Measurements from ENCODE around the gene IGFBP7.

The IGFBP7 gene

DNA sequence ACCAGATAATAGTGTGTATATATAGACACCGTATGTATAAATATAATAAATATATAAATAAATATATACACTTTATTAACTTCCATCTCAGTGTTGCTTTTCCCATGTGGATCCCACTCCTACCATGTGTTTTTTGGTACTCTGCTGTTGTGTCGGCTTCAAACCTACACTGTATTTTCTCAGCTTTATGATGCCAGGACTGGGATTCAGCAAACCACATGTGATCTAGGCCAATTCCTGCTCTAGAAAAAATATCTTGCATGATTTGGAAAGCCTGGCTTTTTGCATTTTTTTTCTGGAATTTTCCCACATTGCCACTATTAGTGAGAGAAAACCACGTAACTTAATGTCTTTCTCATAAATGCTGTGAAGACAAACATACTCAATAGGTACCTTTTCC lies 75.7 kb downstream of the IGFBP7 start:
- DNase-seq: no peak

DNA sequence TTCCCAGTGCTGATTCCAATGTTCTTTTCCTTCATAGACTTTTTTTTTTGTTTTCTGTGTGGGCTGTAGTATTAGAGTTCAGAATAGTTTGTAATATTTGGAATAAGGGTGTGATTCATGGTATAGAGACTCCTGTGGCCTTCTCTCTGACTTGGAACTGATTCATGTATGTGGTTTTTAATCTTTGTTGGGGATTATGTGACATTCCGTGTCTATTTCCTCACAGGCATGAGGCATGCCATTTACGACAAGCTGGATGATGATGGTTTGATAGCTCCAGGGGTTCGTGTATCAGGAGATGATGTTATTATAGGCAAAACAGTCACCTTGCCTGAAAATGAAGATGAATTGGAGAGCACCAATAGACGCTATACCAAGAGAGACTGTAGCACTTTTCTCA lies 87.1 kb downstream of the IGFBP7 start:
- DNase-seq: peak; percentile 83

DNA sequence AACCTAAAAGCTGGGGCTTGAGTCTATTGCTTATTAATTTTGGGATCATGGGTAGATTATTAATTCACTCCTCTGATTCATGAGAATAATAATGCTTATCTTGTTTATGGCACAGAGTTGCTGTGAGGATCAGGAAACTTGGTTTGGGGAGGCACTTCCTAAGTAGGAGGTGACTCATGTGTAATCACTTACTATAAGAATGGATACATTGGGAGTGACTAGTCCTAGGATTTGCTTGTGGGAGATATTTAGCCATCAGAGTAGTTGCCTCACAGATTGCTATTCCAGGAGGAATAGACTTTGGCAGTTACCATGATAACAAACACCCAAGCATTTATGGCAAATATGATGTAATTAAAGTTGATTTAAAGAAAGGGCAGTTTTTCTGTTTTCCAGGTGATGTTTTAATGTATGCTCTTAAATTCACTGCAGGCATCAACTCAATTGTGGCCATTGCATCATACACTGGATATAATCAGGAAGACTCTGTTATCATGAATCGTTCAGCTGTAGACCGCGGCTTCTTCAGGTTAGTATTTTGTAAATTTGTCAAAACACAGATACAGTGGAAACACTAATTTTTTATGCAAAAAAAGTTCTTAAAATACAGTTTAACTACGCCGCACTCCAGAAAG lies 89.6 kb downstream of the IGFBP7 start:
- peak; percentile 90 for DNase-seq

DNA sequence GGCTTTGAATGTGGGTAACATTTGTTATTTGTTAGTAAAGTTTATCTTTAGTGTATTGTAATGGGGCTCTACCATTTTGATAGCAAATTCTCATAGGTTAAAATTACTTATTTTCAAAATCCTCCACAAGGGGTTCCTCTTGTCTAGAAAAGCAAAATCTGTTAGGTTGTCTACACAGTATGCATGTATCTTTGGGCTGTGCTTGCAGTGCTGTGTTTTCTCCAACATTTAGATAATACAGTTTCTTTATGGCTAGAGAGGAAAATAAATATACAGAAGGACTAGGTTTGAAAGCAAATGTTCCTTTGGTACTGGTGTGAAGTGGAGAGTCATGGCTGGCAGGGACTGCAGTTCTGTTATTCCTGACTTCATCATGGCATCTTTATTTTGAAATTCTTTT lies 91.2 kb downstream of the IGFBP7 start:
- DNase-seq: no peak

DNA sequence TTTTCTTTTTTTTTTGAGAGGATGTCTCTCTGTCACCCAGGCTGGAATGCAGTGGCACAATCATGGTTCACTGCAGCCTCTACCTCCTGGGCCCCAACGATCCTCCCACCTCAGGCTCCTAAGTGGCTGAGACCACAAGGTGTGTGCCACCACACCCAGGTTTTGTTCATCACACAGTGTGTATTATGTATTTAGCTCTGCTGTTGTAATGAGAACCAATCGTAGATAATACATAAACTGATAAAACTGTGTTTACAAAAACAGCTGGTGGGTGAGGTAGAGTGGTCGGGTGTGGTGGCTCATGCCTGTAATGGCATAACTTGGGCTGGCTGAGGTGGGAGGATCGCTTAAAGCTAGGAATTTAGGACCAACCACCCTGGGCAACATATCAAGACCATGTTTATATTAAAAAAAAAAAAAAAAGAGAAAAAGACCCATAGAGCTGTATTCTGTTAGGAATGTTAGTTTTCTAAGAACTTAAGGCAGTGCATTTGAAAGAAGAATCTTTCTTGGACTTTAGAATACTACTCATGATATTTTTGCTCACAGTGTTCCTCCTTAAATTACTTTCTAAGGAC lies 96.6 kb downstream of the IGFBP7 start:
- no peak for DNase-seq

DNA sequence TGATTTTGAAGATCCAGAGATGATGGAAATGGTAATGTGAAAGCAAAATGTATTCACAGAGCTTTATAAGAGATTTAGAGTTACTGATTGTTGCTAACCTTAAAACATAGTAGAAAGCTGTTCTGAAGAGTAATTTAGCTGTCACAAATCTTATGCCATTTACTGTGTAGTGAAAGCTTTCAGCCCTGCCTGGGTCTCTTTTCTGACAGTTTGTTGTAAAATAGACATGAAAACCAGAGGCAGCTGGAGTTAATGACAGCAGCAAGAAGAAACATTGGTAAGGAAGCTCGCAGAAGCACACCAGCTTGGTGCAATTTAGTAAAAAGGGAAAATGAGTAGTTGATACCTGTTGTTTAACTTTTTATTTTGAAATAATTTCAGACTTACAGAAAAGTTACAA lies 110.4 kb downstream of the IGFBP7 start:
- DNase-seq: no peak

DNA sequence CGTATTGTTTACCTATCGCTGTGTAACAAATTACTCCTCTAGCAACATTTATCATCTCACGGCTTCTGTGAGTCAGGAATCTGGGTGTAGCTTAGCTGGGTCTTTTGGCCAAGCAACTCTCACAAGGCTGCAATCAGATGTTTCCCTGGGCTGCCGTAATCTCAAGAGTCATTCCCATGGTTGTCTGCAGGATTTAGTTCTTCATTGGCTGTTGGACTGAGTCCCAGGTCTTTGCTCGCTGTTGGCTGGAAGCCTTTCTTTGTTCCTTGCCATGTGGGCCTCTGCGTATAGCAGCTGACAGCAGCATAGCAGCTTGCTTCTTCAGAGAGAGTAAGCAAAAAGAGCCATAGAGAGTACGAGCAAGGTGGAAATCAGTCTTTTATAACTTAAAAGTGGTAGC lies 114.7 kb downstream of the IGFBP7 start:
- peak; percentile 3 for DNase-seq

DNA sequence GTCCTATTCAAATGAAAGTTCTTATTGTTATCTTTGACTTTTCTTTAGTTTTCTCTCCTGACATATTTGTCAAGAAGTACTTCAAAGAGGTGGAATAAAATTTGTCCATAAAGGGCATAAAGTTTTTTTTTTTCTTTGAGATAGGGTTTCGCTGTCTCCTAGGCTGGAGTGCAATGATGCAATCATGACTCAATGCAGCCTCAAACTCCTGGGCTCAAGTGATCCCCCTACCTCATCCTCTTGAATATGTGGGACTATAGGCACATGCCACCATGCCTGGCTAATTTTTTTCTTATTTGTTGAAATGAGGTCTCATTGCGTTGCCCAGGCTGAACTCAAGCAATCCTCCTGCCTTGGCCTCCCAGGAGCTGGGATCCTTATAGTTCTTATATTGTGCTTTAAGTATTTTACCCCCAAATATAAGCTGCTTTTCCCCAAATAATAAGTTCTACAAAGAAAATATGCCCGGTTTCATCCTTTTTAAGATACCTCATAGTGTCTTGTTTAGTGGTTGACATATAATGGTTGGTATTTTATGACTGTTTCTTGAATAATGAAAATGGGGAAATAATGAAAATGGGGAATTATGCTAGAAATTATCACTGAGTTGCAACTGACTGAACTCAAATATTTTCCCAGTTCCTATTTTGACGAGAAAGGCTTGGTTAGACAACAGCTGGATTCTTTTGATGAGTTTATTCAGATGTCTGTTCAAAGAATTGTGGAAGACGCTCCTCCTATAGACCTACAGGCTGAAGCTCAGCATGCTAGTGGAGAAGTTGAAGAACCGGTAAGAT lies 119.9 kb downstream of the IGFBP7 start:
- peak; percentile 19 for DNase-seq

DNA sequence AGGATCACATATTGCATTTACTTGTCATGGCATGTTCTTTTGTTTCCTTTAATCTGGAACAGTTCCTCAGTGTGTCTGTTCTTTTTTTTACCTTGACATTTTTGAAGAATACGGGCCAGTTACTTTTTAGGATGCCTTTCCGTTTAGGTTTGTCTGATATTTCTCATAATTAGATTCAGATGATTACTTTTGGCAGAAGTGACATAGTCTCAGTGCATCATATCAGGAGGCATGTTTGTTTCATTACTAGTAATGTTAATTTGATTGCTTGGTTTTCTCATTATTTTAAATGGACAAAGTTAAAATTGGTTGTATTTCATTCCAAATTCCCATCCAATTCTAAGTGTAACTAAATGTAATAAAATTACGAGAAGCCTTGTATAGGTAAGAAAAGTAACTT lies 123.2 kb downstream of the IGFBP7 start:
- DNase-seq: no peak

DNA sequence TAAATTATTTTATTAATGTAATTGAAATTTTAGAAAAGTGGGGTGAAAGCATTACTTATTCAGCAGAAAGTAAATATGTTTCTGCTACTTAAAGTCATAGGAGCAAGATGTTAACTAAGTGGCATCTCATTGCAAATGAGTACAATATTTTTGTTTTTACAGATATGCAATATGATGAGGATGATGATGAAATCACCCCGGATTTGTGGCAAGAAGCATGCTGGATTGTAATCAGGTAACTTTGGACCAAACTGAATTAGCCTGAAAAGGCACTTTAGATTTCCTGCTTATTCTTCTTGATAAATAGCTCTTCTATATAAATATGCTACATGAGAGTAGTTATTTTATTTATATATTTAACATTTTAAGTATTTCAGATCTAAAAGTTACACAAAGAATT lies 124.0 kb downstream of the IGFBP7 start:
- no peak for DNase-seq

DNA sequence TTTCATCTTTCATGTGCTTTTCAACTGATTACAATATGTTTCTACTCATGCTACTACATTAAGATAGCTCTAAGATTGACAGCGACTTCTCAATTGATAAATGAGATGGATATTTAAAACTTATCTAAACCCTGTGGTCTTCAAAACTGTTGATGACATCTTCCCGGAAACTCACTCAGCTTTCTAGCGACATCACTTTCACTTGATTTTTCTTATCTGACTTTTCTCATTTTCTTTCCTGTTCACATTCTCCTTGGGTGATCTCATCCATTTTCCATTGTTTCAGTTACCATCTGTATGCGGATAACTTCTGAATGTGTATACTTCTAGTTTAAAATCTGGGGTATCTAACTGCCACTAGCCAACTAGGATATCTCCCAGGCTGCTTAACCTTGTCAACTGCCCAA lies 128.4 kb downstream of the IGFBP7 start:
- peak; percentile 61 for DNase-seq

Data from NCI-H226 (cell line).